AG10803 (cell line): Measurements from ENCODE around the gene CYB561D1.

Experiments
- DNase-seq: peaks from one replicate; pipeline ENCODE4 v3.0.0; 2010; ENCODE audit warnings: low read depth
- H3K4me3 ChIP-seq: 2 replicates; pipeline ENCODE4 v1.5.1; 2011; ENCODE audit warnings: mild to moderate bottlenecking, low read length, control low read depth
- CTCF ChIP-seq: conservative IDR thresholded peaks from 2 replicates; pipeline ENCODE4 v1.5.1; 2011; ENCODE audit warnings: mild to moderate bottlenecking, low read length, control low read depth, inconsistent platforms

CYB561D1 gene

GRCh38 chr1:109500941-109501381 is 7.1 kb downstream of the CYB561D1 start:
- H3K4me3 ChIP-seq = no peak overlapping the region
- no peak for TF ChIP-seq CTCF
- DNase-seq = peak; percentile 94

GRCh38 chr1:109501644-109502363 is 7.9 kb downstream of the CYB561D1 start:
- H3K4me3 ChIP-seq = no peak overlapping the region
- TF ChIP-seq CTCF = no peak
- DNase-seq = no peak

- TF ChIP-seq CTCF = no peak
- H3K4me3 ChIP-seq = no peak overlapping the region
Measured at GRCh38 chr1:109502364-109502851, 8.5 kb downstream of the CYB561D1 start.

DNA sequence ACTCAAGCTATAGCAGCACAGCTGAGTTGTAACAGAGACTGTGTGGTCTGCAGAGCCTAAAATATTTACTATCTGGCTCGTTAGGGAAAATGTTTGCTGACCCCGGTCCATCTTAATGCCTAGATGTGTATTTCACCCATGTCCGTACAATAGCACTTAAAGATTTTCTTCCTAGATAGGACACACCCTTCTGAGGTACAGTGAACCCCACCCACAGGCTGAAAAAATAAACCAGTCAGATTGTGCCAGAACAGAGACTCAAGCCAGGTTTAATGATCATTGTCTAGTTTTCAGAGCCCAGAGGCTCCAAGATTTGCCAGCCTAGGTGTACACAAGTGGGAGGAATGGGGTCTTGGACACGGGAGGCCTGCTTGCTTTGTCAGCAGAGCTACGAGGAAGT is 10.0 kb downstream of the CYB561D1 start:
- no peak overlapping the region for H3K4me3 ChIP-seq
- no peak for TF ChIP-seq CTCF
- DNase-seq = no peak

More at GRCh38 chr1:109502364-109502851, 8.5 kb downstream of the CYB561D1 start:
- no peak for DNase-seq

- no peak for DNase-seq
- TF ChIP-seq CTCF = no peak
- H3K4me3 ChIP-seq = no peak overlapping the region
Measured at GRCh38 chr1:109504974-109505373, 11.1 kb downstream of the CYB561D1 start.

GRCh38 chr1:109508001-109508872 is 14.3 kb downstream of the CYB561D1 start:
- DNase-seq = no peak

More at GRCh38 chr1:109508001-109508872, 14.3 kb downstream of the CYB561D1 start:
- no peak for TF ChIP-seq CTCF
- H3K4me3 ChIP-seq = no peak overlapping the region
